ENCODE measurements around the gene LARGE2. TPM values are rescaled to one million over a fixed set of nuclear protein-coding genes. Genes with fewer than 3 reads are reported as not detected.
A peak's percentile ranks its signal among the peaks of the same experiment; 100 is the strongest.

The LARGE2 gene
- 1 to 10 TPM; 3.9 to 7.9 TPM for total RNA-seq
- 8.0 to 8.5 reads per million in 2 donors for total RNA-seq

DNA sequence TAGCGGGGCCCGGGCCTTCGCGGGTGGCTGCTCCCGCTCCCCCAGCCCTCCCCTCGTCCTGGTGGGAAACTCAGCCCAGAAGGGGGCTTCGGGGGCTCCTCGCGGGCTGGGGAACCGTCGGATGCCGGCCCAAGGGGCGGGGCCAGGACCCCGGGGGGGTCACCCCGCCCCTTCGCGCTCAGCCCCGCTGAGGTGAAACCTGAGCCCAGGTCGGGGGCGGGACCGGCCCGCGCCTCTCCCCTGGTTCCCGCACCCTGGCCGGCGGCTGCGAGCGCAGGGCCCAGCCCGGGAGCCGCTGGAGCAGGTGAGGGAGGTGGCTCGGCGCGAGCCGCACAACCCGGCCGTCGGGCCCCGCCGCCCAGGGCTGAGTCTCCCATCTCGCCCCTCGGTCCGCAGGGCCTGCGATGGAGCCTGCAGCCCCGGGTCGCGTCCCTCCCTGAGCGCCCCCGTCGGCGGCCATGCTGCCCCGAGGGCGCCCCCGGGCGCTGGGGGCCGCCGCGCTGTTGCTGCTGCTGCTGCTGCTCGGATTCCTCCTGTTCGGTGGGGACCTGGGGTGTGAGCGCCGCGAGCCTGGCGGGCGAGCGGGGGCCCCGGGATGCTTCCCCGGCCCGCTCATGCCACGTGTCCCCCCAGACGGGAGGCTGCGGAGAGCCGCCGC, at the start of gene LARGE2:
Gene LARGE2 (plus strand): TSS at position 232 of the 658 bp plus-strand sequence. CDS start 227 bp downstream, at position 459.
- Mint-ChIP-seq H3K4me3 (peak within 1 kb of the TSS; percentile 89), H3K27me3 (no peaks in the 10 kb centered on the region), H3K4me1 (peaks cover 36% of the 10 kb centered on the region), H3K36me3 (ENCODE audit: low read depth) (no peaks in the 10 kb centered on the region), H3K27ac (peak within 1 kb of the TSS; percentile 66)
- ATAC-seq, result no peak
- DNase-seq, result peak in 2 of 3 donors; percentile 38 to 40
- H3K9me3 ChIP-seq (ENCODE audit: control insufficient read depth, low read length, poor library complexity, severe bottlenecking), result no peaks in the 10 kb centered on the region

DNA sequence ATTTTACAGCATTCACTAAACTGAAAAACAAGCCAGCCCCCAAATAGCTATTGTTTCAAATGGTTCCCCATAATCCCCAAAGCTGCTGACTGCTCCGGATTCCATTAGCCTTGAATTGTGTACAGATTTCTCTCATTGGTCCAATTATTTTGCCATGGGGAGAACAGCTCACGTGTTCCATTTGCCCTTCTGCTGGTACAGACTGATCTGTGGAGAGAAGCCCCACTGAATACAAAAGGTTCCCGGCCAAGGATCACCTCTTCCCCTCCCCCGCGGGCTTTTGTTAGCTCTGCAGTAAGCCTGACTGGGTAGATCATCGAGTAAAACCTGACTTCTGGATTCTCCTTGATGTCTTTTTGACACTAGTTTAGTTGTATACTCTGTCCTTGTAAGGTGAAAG, 46.1 kb upstream of the LARGE2 start:
- H3K4me3 Mint-ChIP-seq, result no peak overlapping the region
- DNase-seq, result no peak
- ATAC-seq, result no peak
- H3K36me3 Mint-ChIP-seq (ENCODE audit: low read depth), result peaks cover 24% of the 10 kb centered on the region
- no peaks in the 10 kb centered on the region for H3K27me3 Mint-ChIP-seq
- peak overlapping the region; percentile 62 for H3K27ac Mint-ChIP-seq
- H3K9me3 ChIP-seq (ENCODE audit: control insufficient read depth, low read length, poor library complexity, severe bottlenecking), result no peaks in the 10 kb centered on the region
- H3K4me1 Mint-ChIP-seq, result peaks cover 7% of the 10 kb centered on the region

DNA sequence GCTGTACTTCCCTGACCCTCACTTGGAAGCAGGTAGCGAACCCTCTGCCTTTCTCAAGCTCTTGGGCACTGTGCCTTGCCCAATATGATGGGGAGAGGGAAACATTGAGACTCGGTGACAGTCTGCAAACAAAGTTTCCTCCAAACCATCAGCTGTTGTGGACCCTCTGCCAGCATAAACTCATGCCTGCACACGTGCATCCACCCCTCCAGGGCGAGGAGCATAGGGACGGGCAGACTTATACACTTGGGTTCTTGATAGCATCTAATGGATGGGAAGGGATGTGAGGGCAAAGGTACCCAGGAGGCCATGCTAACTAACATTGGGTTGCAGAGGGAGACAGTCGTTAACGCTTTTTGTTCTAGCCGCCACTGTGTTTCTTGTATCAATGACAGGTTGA, 45.2 kb upstream of the LARGE2 start:
- peaks cover 25% of the 10 kb centered on the region for H3K36me3 Mint-ChIP-seq (ENCODE audit: low read depth)
- DNase-seq, result no peak

DNA sequence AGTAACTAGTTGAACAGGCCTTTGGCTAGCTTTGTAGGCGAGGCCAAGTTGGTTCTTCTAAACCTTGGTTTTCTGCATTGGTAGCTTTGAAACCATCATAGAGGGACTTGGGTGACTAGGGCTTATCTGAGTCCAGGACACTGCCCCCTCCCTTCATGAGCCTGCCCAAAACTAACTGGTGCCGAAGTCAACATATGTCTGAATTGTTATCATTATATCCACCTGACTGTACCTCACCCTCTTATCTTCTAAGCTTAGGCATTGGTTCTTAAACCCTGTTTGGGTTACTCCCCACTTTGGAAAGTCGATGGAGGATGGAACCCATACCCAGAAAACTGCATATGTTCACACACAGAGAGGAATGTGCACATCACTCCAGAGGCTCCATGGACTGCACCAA, 44.6 kb upstream of the LARGE2 start:
- no peak for ATAC-seq
- no peak for DNase-seq
- H3K9me3 ChIP-seq (ENCODE audit: control insufficient read depth, low read length, poor library complexity, severe bottlenecking), result no peaks in the 10 kb centered on the region
- H3K4me3 Mint-ChIP-seq, result no peak overlapping the region
- H3K36me3 Mint-ChIP-seq (ENCODE audit: low read depth), result peaks cover 28% of the 10 kb centered on the region
- H3K27ac Mint-ChIP-seq, result no peak overlapping the region
- peaks cover 10% of the 10 kb centered on the region for H3K4me1 Mint-ChIP-seq
- H3K27me3 Mint-ChIP-seq, result no peaks in the 10 kb centered on the region

More for the DNA sequence above, 45.2 kb upstream of the LARGE2 start:
- H3K4me1 Mint-ChIP-seq, result peaks cover 8% of the 10 kb centered on the region
- no peaks in the 10 kb centered on the region for H3K27me3 Mint-ChIP-seq
- peak overlapping the region; percentile 62 for H3K27ac Mint-ChIP-seq
- ATAC-seq, result no peak
- H3K4me3 Mint-ChIP-seq, result peak overlapping the region; percentile 33
- H3K9me3 ChIP-seq (ENCODE audit: control insufficient read depth, low read length, poor library complexity, severe bottlenecking), result no peaks in the 10 kb centered on the region

DNA sequence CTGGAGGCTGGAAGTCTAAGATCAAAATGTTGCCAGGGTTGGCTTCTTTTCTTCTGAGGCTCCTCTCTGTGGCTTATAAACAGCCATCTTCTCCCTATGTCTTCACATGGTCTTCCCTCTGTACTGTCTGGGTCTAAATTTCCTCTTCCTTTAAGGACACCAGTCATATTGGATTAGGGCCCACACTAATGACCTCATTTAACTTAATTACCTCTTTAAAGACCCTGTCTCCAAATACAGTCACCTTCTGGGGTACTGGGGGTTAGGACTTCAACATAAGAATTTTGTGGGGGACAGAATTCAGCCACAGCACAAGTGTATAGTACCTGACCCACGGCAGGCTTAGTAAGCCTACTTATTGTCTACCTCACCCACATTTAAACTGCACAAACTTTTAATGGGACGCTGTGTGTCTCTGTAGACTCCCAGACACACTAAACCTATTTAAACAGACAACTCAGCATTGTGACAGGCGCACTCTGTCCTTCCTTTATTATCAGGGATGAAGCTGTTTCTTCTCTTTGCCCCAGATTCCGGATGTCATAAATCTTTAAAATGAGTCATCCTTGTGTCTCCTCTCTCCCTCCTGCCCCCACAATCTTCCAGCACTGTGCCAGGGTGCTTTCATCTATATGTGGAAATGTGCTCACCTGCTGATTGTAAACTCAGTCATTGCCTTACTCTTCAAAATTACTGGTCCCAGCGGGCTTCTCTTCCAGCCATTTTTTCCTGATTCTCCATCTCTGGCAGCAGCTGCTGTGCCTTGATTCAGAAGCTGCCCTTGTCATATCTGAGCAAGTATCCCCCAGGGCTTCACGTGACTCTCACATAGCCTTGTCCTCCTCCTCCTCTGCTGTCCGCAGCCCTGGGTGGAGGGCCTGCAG, 42.4 kb upstream of the LARGE2 start:
- peaks cover 23% of the 10 kb centered on the region for H3K36me3 Mint-ChIP-seq (ENCODE audit: low read depth)
- peak overlapping the region; percentile 47 for H3K4me3 Mint-ChIP-seq
- ATAC-seq (no peak), DNase-seq (no peak)
- no peaks in the 10 kb centered on the region for H3K27me3 Mint-ChIP-seq
- H3K27ac Mint-ChIP-seq, result peak overlapping the region; percentile 91
- H3K4me1 Mint-ChIP-seq, result peaks cover 12% of the 10 kb centered on the region
- H3K9me3 ChIP-seq (ENCODE audit: control insufficient read depth, low read length, poor library complexity, severe bottlenecking), result no peaks in the 10 kb centered on the region

DNA sequence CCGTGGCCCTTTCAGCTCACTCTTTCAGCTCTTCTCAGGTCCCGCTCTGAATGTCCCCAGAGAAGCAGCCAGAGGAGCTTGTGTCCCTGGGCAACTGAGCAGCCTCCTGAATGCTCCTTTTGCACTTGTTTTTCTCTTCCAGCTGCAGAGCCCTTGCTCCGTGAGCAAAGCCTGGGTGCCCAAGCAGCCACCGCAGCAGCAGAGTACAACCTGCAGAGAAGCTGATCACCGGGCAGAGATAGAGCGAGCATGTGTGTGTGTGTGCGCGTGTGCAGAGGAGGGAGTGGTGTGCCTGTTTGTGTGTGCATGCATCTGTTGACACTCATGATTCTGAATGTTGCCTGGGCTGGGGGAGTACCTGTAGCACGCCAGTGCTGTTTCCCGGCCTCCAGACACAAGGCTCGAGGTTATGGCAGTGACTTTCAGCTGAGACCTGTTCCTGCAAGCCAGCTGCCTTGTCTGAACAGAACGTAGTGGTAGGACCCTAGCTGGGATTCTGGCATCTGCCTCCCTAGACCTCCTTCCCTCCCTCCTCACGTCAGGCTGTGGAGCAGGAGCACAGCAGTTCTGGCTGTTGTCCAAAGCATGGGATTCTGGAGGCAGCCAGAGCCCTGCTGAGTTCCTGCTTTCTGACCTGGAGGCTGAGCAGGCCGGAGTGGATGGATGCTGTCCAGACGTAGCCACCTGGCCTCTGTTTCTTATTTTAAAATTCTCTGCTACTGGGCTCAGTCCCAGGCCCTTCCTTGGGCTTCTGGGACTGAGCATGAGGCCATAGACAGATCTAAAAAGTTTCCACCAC, 41.5 kb upstream of the LARGE2 start:
- Mint-ChIP-seq H3K27me3 (no peaks in the 10 kb centered on the region), H3K4me3 (no peak overlapping the region), H3K4me1 (peaks cover 9% of the 10 kb centered on the region), H3K27ac (peak overlapping the region; percentile 91), H3K36me3 (ENCODE audit: low read depth) (peaks cover 19% of the 10 kb centered on the region)
- no peak for DNase-seq
- no peaks in the 10 kb centered on the region for H3K9me3 ChIP-seq (ENCODE audit: control insufficient read depth, low read length, poor library complexity, severe bottlenecking)
- ATAC-seq, result no peak

DNA sequence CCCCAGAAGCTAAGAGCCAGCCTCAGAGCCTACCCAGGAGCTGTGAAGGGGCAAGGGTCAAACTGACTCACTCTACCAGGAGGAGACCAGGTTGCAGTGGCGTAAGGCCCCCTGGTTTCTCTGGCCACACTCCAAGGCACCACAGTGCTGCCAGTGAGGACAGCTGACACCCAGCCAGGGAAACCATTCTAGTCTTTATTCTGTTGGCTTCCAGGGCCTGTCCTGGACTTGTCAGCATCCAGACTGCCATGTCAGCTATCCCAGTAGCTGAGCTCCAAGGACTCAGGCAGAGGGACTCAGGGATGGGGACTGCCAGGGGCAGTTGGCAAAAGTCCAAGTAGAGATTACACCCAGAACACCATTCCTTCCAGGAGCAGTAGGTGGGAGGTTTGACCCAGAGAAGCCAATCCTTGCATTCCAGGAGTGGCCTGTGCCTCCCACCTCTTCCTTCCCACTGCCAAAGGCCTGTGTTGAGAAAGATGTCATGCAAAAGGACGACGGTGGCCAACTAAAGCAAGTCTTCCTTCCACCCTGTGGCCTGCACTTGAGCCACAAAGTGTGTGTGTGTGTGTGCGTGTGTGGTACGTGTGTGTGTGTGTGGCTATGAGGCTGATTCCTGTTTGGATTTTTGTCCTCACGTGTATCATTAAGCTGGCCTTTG, 40.6 kb upstream of the LARGE2 start:
- H3K9me3 ChIP-seq (ENCODE audit: control insufficient read depth, low read length, poor library complexity, severe bottlenecking), result no peaks in the 10 kb centered on the region
- no peak for ATAC-seq
- H3K36me3 Mint-ChIP-seq (ENCODE audit: low read depth), result peaks cover 16% of the 10 kb centered on the region
- peak overlapping the region; percentile 58 for H3K4me3 Mint-ChIP-seq
- peak overlapping the region; percentile 79 for H3K27ac Mint-ChIP-seq
- DNase-seq, result no peak
- H3K27me3 Mint-ChIP-seq, result no peaks in the 10 kb centered on the region
- H3K4me1 Mint-ChIP-seq, result peaks cover 9% of the 10 kb centered on the region

DNA sequence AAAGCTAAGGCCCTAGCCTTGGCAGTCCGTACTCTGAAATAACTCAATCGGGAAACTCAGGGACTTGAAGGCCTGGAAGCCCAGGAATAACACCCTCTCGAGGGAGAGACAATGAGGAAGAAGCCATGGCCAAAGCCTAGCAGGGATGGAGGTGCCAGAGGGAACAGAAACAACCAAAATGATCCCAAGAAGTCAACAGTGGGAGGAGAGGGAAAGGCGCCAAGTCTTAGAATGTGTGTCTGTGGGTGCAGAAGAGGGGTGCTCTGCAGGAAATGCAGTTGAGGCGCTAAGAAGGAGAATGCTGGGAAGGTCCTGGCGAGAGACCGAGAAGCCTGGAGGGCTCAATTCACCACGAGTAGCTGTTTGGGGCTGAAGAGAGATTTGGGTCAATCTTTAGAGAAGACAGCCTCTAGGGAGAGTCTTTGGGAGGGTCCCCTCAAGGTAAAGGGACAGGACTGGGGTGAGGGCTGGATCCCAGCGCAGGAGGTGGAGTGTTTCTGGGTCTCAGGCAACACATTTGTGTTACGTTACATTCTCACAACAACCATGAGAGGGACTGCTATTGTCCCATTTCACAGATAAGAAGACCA, 37.8 kb upstream of the LARGE2 start:
- H3K27me3 Mint-ChIP-seq, result no peaks in the 10 kb centered on the region
- no peak for DNase-seq
- peak overlapping the region; percentile 63 for H3K4me3 Mint-ChIP-seq
- H3K9me3 ChIP-seq (ENCODE audit: control insufficient read depth, low read length, poor library complexity, severe bottlenecking), result no peaks in the 10 kb centered on the region
- ATAC-seq, result no peak
- peak overlapping the region; percentile 78 for H3K27ac Mint-ChIP-seq
- peaks cover 11% of the 10 kb centered on the region for H3K4me1 Mint-ChIP-seq
- H3K36me3 Mint-ChIP-seq (ENCODE audit: low read depth), result peaks cover 12% of the 10 kb centered on the region

DNA sequence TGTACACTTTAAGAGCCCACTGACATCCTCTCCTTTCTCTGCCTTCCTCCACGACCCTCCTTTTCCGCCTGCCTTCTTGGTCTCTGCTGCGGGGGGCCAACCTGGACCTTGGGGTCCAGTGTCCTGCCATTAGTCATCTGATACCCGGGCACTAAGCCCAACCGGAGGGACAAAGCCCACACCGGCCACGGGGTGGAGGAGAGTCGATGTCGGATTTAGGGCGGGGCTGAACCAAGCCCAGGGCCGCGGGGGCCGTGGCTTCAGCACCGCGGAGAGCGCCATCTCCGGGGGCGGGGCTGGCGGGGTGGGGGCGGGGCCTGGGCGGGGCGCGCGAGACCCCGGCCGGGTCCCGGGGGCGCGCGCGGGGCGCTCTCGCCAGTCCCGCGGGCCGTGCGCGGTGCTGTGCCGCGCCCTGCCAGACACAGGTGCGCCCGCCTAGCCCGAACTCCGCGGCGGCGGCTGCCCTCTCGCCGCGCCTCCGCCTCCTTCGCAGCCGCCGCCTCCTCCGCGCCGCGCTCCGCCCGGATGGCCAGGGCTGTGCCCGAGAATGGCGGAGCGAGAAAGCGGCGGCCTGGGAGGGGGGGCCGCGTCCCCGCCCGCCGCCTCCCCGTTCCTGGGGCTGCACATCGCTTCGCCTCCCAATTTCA, 37.1 kb upstream of the LARGE2 start, which contains the start of gene MAPK8IP1:
Gene MAPK8IP1 (plus strand): TSS at position 378 of the 647 bp plus-strand sequence. CDS start 170 bp downstream, at position 548.
- ATAC-seq (peak; percentile 77), DNase-seq (peak; percentile 56 to 59 (median 57))
- H3K4me3 Mint-ChIP-seq, result peak within 1 kb of the TSS; percentile 65
- no peaks in the 10 kb centered on the region for H3K27me3 Mint-ChIP-seq
- peaks cover 10% of the 10 kb centered on the region for H3K36me3 Mint-ChIP-seq (ENCODE audit: low read depth)
- peak within 1 kb of the TSS; percentile 78 for H3K27ac Mint-ChIP-seq
- peaks cover 11% of the 10 kb centered on the region for H3K4me1 Mint-ChIP-seq
- H3K9me3 ChIP-seq (ENCODE audit: control insufficient read depth, low read length, poor library complexity, severe bottlenecking), result no peaks in the 10 kb centered on the region

DNA sequence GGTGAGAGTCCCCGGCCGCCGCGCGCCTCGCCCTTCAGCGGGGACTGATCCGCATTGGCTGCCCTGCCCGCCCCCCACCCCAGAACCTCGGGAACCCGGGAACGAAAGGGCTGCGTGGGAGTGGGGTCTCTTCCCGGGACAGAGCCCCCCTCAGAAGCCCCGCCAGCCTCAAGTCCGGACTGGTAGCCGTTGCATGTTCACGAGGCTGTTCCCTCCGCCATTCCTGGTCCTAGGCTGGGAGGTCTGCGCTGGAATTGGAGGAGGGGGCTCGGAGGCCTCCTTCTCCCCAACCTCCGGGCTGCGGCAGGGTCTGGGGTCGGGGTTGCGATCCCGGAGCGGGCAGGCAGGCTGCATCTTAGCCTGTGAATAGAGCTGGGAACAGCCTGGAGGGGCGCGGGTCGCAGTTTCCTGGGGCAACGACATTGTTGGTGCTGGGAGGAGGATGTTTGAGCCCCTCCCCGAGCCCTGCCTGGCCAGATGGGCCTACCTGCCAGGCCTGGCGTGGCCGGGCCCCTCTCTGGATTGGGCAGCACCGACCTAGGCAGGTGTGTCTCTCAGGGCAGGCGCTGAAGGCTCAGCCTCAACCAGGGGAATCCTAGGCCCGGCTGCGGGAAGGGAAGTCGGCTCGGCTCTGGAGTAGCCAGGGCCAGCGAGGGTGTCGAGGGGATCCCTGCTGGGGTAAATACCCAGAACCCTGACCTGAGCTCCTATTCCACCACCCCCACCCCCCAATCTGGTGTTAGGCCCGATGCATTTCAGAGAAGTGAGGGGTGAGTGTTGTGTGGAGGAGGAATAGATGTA, 36.3 kb upstream of the LARGE2 start:
- Mint-ChIP-seq H3K4me3 (peak overlapping the region; percentile 65), H3K27ac (peak overlapping the region; percentile 47), H3K36me3 (ENCODE audit: low read depth) (peaks cover 4% of the 10 kb centered on the region), H3K4me1 (peaks cover 11% of the 10 kb centered on the region), H3K27me3 (no peaks in the 10 kb centered on the region)
- DNase-seq (no peak), ATAC-seq (no peak)
- H3K9me3 ChIP-seq (ENCODE audit: control insufficient read depth, low read length, poor library complexity, severe bottlenecking), result no peaks in the 10 kb centered on the region

DNA sequence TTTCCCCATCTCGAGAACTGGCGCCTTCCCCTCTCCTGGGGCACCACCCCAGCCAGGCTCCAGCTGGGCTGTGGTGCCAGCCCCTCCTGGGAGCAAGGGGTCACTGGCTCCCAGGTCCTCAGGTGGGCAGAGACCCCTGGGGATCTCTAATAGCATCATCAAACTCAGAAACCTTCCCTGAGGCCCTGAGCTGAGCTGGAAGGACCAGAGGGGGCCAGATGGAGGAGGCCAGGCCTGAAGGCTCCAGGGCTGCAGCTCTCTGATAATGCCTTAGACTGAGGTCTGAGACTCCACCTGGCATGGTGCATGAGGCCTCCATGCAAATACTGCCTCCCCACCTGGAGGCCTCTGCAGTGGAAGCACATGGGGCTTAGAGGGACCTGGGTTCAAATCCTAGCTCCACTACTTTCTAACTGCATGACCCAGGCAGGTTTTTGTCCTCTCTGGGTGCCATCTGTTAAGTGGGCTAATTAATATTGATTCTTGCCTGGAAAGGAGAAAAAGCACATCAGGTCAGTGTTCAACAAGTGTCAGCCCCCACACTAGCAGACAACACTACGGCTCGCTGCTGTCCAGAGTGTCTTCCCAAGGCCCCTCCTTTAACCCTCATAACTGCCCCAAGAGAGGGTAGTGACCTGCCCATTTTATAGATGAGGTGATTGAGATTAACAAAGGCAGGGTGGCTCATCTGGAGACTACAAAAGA, 35.5 kb upstream of the LARGE2 start:
- DNase-seq, result no peak
- Mint-ChIP-seq H3K36me3 (ENCODE audit: low read depth) (peaks cover 7% of the 10 kb centered on the region), H3K4me3 (peak overlapping the region; percentile 65), H3K27ac (peak overlapping the region; percentile 47), H3K4me1 (peaks cover 11% of the 10 kb centered on the region), H3K27me3 (peaks cover 2% of the 10 kb centered on the region)
- ATAC-seq, result no peak
- no peaks in the 10 kb centered on the region for H3K9me3 ChIP-seq (ENCODE audit: control insufficient read depth, low read length, poor library complexity, severe bottlenecking)

Data from T-helper 17 cell (primary cell).